Mucosa of stomach (tissue), 1 donor: ENCODE results near the gene RNF186.
"Not testable (repeated sequence)": the region's sequence is repeated elsewhere in the genome, so short reads cannot be mapped to it uniquely, and the experiment has no call there.

Experiments
- H3K27me3 ChIP-seq: one replicate; pipeline ENCODE4 v1.7.0; 2013; ENCODE audit warnings: mild to moderate bottlenecking, low read length; ENCODE audit not compliant: control insufficient read depth, insufficient read depth
- H3K36me3 ChIP-seq: one replicate; pipeline ENCODE4 v1.7.0; 2013; ENCODE audit warnings: low read length; ENCODE audit not compliant: control insufficient read depth, insufficient read depth
- H3K4me1 ChIP-seq: one replicate; pipeline ENCODE4 v1.7.0; 2013; ENCODE audit warnings: mild to moderate bottlenecking, low read length; ENCODE audit not compliant: control insufficient read depth, insufficient read depth
- H3K4me3 ChIP-seq: one replicate; pipeline ENCODE4 v1.7.0; 2013; ENCODE audit warnings: low read length
- H3K9ac ChIP-seq: one replicate; pipeline ENCODE4 v1.7.0; 2013; ENCODE audit warnings: mild to moderate bottlenecking, low read length, moderate library complexity
- H3K9me3 ChIP-seq: one replicate; pipeline ENCODE4 v1.7.0; 2013; ENCODE audit warnings: mild to moderate bottlenecking, low read length, moderate library complexity; ENCODE audit not compliant: control insufficient read depth
- donor health status: Pancreatic carcinoma.

RNF186 gene, protein sequence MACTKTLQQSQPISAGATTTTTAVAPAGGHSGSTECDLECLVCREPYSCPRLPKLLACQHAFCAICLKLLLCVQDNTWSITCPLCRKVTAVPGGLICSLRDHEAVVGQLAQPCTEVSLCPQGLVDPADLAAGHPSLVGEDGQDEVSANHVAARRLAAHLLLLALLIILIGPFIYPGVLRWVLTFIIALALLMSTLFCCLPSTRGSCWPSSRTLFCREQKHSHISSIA

DNA sequence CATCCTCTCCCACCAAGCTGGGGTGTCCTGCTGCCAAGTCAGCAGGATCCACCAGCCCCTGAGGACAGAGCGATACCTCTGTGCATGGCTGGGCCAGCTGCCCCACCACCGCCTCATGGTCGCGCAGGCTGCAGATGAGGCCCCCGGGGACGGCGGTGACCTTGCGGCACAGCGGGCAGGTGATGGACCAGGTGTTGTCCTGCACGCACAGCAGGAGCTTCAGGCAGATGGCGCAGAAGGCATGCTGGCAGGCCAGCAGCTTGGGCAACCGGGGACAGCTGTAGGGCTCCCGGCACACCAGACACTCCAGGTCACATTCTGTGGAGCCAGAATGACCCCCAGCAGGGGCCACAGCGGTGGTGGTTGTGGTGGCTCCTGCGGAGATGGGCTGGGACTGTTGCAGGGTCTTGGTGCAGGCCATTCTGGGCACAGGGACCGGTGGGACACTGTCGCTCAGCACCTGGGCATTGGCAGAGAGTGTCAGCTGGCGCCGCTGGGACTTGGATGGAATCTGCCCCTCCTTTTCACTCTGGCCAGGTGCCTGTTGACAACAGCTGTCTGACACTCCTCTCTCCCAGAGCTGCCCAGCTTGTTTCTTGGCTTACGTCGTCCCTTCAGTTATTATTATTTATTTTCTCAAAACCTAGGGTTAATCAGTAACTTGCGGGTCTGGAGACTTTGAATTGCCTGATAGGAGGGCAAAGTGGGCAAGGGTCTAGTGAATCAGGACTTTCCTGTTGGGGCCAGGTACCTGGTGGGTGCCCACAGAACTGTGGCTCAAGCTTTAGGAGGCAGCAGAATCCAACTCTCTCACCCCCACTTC lies at the start of gene RNF186:
RNF186 (minus strand) TSS at position 603 of the 823 bp plus-strand sequence; CDS start at position 421, 182 bp downstream.
- Histone ChIP-seq H3K4me1 (peaks cover 28% of the 10 kb centered on the region), H3K4me3 (no peak within 1 kb of the TSS), H3K9me3 (no peaks in the 10 kb centered on the region), H3K9ac (peak within 1 kb of the TSS; percentile 68), H3K36me3 (no peaks in the 10 kb centered on the region), H3K27me3 (no peaks in the 10 kb centered on the region)

GRCh38 chr1:19864570-19865160 lies 49.6 kb upstream of the RNF186 start:
- H3K9me3 ChIP-seq: no peaks in the 10 kb centered on the region
- H3K4me3 ChIP-seq: no peak overlapping the region
- H3K36me3 ChIP-seq: no peaks in the 10 kb centered on the region
- H3K27me3 ChIP-seq: no peaks in the 10 kb centered on the region
- no peak overlapping the region for H3K9ac ChIP-seq
- no peaks in the 10 kb centered on the region for H3K4me1 ChIP-seq

DNA sequence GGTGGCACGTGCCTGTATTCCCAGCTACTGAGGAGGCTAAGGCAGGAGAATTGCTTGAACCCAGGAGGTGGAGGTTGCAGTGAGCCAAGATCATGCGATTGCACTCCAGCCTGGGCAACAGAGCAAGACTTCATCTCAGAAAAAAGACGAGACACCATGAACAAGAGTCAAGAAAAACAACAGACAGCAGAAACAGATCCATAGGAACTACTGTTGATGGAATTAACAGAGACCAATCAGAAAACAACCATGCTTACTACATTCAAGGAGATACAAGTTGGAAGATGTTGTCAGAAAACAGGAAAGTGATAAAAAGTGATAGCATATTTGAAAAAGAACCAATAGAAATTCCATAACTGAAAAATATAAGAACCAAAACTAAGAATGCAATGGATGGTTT lies 47.9 kb upstream of the RNF186 start:
- no peaks in the 10 kb centered on the region for H3K36me3 ChIP-seq
- no peaks in the 10 kb centered on the region for H3K9me3 ChIP-seq
- H3K4me1 ChIP-seq: no peaks in the 10 kb centered on the region
- no peak overlapping the region for H3K4me3 ChIP-seq
- H3K27me3 ChIP-seq: no peaks in the 10 kb centered on the region
- H3K9ac ChIP-seq: no peak overlapping the region

GRCh38 chr1:19861842-19862530 lies 46.9 kb upstream of the RNF186 start:
- Histone ChIP-seq H3K27me3 (no peaks in the 10 kb centered on the region), H3K4me1 (no peaks in the 10 kb centered on the region), H3K9ac (no peak overlapping the region), H3K36me3 (no peaks in the 10 kb centered on the region), H3K9me3 (no peaks in the 10 kb centered on the region), H3K4me3 (no peak overlapping the region)

GRCh38 chr1:19861034-19861433 lies 46.0 kb upstream of the RNF186 start:
- no peaks in the 10 kb centered on the region for H3K27me3 ChIP-seq
- no peaks in the 10 kb centered on the region for H3K9me3 ChIP-seq
- no peak overlapping the region for H3K9ac ChIP-seq
- no peaks in the 10 kb centered on the region for H3K36me3 ChIP-seq
- H3K4me1 ChIP-seq: no peaks in the 10 kb centered on the region
- H3K4me3 ChIP-seq: no peak overlapping the region

DNA sequence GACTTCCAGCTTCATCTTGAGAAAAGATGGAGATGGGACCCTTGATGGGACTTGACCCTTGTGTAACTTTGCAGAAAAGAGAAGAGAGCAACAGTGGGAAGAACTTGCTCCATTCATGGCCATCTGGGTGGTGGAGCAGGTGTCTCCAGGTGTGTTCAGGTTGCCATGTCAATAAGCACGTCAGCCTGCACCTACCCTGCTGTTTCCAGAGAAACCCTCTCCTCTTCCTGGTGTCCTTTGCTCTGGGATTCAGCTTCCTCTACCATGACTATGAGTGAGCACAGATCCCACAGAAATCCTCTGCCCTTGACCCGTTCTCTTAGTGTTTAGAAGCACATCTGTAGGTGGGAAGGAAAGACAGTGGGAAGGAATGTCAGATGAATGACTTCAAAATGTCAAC lies 45.3 kb upstream of the RNF186 start:
- H3K9me3 ChIP-seq: no peaks in the 10 kb centered on the region
- H3K27me3 ChIP-seq: no peaks in the 10 kb centered on the region
- H3K4me3 ChIP-seq: no peak overlapping the region
- no peaks in the 10 kb centered on the region for H3K4me1 ChIP-seq
- no peak overlapping the region for H3K9ac ChIP-seq
- no peaks in the 10 kb centered on the region for H3K36me3 ChIP-seq

GRCh38 chr1:19859876-19860275 lies 44.8 kb upstream of the RNF186 start:
- Histone ChIP-seq H3K4me3 (no peak overlapping the region), H3K36me3 (no peaks in the 10 kb centered on the region), H3K27me3 (no peaks in the 10 kb centered on the region), H3K4me1 (no peaks in the 10 kb centered on the region), H3K9me3 (no peaks in the 10 kb centered on the region), H3K9ac (no peak overlapping the region)

- Histone ChIP-seq H3K27me3 (no peaks in the 10 kb centered on the region), H3K4me1 (no peaks in the 10 kb centered on the region), H3K9me3 (no peaks in the 10 kb centered on the region), H3K9ac (no peak overlapping the region), H3K4me3 (no peak overlapping the region), H3K36me3 (no peaks in the 10 kb centered on the region)
Observed at GRCh38 chr1:19858893-19859292, 43.8 kb upstream of the RNF186 start.

DNA sequence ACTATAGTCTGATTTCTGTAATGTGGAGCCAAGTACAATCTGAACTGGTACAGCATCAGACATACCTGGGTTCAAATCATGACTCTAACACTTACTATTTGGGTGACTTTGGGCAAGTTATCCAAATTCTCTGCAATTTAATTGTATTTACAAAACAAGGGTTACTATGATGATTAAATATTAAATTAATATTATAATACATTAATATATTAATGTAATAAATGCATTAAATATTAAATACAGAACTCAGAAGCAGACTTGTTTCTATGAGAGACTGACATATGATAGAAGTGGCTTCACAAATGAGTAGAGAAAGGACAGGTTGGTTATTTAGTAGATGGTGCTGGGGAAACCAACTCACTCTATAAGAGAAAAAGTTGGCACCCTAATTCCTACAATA lies 39.8 kb upstream of the RNF186 start:
- Histone ChIP-seq H3K4me1 (no peaks in the 10 kb centered on the region), H3K9ac (no peak overlapping the region), H3K36me3 (no peaks in the 10 kb centered on the region), H3K9me3 (no peaks in the 10 kb centered on the region), H3K4me3 (no peak overlapping the region), H3K27me3 (no peaks in the 10 kb centered on the region)

- Histone ChIP-seq H3K4me3 (no peak overlapping the region), H3K9me3 (no peaks in the 10 kb centered on the region), H3K27me3 (no peaks in the 10 kb centered on the region), H3K9ac (no peak overlapping the region), H3K4me1 (no peaks in the 10 kb centered on the region), H3K36me3 (no peaks in the 10 kb centered on the region)
Observed at GRCh38 chr1:19852036-19852435, 37.0 kb upstream of the RNF186 start.

DNA sequence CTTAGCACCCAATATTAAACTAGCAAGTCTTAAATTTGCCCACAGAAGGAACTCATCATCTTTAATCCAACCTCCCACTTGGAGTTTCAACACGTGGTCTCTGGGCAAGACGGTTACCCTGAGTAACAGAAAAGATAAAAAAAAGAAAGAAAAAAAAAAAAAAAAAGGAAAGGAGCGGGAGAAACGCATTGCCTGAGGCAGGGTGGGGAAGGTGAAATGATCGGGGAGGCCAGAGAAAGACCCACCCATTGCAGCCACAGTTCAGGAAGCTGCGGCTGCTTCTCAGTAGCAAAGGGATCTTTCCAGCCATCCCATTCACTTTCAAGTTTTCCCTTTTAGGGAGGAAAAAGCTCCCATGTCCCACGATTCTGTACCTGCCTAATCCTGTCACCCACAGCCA lies 35.1 kb upstream of the RNF186 start:
- Histone ChIP-seq H3K9me3 (no peaks in the 10 kb centered on the region), H3K36me3 (no peaks in the 10 kb centered on the region), H3K4me3 (no peak overlapping the region), H3K4me1 (peaks cover 12% of the 10 kb centered on the region), H3K27me3 (no peaks in the 10 kb centered on the region), H3K9ac (no peak overlapping the region)

- not testable (repeated sequence) for H3K27me3 ChIP-seq, H3K9ac ChIP-seq, H3K36me3 ChIP-seq, H3K9me3 ChIP-seq, H3K4me3 ChIP-seq
- H3K4me1 ChIP-seq: peaks cover 12% of the 10 kb centered on the region
Observed at GRCh38 chr1:19849307-19849706, 34.2 kb upstream of the RNF186 start.
